NOMO-1 treated with dmso at 0.1 percent for 144 hours (cell line): ENCODE data around the gene IPO4.
A peak's percentile ranks its signal among the peaks of the same experiment; 100 is the strongest.

Experiments used
- DNase-seq: peaks from one replicate; lab custom pipeline; 2025; ENCODE audit not compliant: unreplicated experiment; lab: John Stamatoyannopoulos, UW

IPO4 gene

DNA sequence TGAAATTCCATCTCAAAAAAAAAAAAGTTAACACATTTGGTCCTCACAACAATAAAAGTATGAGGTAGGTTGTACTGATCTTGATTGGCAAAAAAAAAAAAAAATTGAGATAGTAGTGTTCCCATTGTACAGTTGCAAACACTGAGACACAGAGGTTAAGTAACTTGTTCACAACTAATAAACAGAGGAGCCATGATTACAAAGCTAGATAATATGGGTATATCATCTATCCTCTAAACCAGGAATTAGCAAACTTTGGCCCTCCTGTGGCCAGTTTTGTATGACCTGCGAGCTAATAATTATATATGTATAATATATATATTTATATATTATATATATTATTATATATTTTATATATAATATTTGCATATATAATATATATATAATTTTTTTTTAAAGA is 54.9 kb downstream of the IPO4 start:
- no peak for DNase-seq

DNA sequence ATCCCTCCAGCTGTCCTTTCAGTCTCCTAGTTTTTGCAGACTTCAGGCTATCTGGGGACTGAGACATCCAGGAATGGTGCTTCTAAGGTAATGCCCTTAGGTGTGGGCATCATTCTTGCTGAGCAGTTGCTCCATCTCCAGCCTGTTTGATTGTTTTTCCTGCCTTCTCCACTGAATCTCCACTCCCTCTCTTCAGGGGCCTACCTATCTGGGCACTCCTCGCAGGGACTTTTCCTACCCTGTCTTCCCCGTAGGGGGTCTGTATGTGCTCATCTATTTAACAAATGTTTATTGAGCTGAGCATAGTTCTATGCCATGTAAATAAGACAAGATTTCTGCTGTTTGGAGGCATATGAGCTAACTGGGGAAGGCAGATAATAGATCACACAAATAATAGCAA is 55.6 kb downstream of the IPO4 start:
- DNase-seq: no peak

DNA sequence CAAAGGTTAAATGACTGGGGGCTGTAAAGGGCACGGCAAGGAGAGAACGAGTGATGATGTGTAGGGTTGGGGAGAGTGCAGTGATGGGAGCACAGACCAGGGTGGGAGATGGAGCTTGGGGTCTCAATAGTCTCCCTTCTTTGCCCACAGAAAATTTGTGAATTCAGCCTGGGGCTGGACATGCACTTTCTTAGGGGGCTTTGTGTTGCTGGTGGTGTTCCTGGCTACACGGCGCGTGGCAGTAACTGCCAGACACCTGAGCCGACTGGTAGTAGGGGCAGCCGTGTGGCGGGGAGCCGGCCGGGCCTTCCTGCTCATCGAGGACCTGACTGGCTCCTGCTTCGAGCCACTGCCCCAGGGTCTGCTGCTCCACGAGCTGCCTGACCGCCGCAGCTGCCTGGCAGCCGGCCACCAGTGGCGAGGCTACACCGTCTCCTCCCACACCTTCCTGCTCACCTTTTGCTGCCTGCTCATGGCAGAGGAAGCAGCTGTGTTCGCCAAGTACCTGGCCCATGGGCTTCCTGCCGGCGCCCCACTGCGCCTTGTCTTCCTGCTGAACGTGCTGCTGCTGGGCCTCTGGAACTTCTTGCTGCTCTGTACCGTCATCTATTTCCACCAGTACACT is 56.4 kb downstream of the IPO4 start:
- no peak for DNase-seq

DNA sequence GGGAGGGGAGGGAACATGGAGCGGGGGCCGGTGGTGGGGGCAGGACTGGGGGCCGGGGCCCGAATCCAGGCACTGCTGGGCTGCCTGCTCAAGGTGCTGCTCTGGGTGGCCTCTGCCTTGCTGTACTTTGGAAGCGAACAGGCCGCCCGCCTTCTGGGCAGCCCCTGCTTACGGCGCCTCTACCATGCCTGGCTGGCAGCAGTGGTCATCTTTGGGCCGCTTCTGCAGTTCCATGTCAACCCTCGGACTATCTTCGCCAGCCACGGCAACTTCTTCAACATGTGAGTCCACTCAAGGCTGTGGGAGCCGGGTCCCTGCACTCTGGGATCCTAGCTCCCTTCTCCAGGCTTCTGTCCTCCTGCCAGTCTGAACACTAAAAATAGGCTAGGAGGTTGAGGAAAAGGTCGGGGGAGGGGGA is 57.1 kb downstream of the IPO4 start:
- DNase-seq: no peak

DNA sequence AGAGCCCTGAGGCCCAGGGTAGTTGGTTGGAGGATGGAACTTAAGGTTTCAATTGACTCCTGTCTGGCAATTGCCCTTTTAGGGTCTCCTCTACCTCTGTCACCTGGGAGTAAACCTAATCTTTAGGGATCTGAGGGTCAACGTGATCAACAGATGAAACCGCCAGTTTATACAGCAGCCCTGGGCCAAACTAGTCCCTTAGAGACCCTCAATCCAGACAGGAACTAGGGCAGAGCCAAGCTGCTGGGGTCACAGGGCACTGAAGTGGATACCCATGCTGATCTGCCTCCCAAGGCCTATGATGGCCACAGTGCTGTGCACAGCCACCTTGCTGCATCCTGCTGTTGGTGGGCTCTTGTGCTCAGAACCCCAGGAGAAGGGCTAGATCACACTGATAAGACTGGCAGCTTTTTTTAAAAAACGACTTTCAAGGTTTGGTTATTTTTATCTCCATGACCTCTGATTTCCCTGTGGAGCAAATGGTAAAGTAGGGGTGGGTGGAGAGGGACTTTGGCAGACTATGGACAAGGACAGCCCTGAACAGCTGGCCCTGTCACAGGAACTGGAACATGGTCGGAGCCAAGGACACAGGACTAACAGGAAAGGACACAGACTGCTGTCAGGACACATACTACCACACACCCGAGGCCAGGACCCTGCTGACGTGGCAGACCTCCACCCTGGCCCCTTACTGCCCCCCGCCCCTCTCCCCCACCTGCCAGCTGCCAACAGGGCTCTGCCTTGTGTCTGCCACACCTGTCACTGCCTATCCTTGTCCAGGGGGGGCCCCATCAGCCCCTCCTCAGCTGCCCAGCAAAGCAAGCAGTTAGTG is 57.7 kb downstream of the IPO4 start:
- DNase-seq: no peak

DNA sequence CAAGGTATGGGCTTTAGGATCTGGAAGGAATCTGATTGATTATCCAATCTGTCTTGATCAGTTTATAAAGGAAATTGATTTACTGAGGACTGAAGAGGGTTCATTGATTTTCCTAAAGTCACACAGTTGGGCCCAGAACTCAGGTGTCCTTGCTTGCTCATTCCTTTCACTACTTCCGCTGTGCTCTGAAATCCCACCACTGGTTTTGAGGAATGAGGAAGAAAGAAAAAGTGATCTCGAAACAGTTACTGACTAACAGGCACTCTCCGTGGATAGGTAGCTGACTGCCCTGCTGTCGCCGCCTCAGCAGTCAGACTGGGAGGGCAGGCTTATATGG is 58.3 kb downstream of the IPO4 start, which contains the start of gene FITM1:
FITM1 (plus strand) TSS at position 280 of the 337 bp plus-strand sequence. CDS start 905 bp downstream, outside the sequence.
- DNase-seq: peak; percentile 19
